GM18907 (cell line): ENCODE measurements around the gene HM13.
"Not testable (repeated sequence)": the region's sequence is repeated elsewhere in the genome, so short reads cannot be mapped to it uniquely, and the experiment has no call there.

Experiments
- ATAC-seq: cut with Tn5 transposase; IDR thresholded peaks from one replicate; pipeline ENCODE4 v1.9.1; 2021; ENCODE audit warnings: mild to moderate bottlenecking, moderate library complexity; ENCODE audit not compliant: unreplicated experiment

Gene HM13

DNA sequence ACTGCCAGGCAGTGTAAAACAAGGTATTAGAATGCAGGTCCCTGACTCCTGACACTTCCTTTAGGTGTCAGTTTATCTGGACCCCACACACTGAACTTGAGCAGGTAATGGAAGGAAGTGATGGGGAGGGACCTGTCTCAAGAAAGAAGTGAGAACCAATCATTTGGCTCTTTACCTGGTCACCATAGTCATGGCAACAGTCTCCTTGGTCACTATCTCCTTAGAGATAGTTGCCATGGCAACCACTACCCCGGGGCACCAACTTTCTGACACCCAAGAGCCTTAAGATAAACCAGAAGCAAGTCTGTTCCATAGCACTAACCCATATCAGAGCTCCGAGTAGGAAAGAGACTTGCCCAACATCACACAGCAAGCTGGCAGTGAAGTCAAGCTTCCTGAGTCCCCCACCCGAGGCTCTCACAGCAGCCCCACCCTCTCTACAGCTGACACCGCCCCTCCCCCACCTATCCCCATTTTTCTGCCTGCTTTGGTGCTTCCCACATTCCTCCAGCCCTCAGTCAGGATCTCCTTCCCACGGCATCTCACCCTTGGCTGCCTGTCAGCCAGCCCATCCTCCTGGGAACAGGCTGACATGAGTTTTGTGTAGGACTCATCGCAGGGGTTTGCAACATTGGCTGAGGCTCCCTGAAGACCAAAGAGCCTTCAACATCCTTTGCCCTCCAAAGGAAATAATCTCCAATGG lies 16.3 kb upstream of the HM13 start:
- no peak for ATAC-seq

DNA sequence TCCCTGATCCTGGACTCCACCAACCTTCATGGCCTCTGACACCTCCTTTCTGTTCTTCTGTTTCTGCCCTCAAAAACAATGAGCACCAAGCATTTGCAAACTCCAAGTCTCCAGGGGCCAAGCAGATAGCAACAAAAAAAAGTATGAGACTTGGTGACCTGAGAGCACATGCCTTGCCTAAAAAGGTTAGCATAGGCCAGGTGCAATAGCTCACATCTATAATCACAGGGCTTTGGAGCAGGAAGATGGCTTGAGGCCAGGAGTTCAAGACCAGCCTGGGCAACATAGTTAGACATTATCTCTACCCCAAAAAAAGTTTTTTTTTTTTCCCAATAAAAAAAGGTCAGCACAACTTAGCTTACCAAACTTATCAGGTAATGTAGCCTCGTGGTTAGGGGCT lies 13.7 kb upstream of the HM13 start:
- ATAC-seq: no peak

- ATAC-seq: peak; percentile 95
Observed at GRCh38 chr20:31502884-31503673, 11.2 kb upstream of the HM13 start.

- ATAC-seq: no peak
Observed at GRCh38 chr20:31505903-31506302, 8.3 kb upstream of the HM13 start.

DNA sequence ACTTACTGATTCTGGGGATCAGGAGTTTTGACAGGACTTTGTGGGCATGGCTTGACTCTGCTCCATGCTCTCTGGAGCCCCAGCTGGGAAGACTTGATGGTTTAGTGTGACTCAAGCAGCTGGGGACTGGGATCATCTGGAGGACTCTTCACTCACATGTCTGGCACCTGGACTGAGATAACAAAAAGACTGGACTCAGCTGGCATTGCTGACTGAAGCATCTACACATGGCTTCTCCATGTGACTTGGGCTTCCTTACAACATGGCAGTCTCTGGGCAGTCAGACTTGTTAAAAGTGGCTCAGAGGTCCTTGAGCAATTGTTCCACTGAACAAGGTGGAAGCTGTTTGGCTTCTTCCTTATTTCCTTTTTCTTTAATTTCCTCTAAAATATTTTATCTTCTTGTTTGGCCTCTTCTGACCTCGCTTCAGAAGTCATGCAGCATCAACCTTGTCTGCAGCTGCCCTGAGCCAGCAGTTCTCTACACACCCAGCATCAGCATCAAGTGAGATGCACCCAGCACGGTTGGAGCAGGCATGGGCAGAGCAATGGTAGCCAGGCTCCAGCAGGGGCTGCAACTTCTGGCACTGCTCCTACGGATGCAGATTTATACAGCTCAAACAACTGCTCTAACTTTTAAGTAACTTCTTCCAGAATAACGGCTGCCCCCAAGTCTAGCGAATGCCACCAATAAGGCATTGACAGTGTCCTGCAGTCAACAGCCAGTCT lies 5.6 kb upstream of the HM13 start:
- ATAC-seq: no peak

GRCh38 chr20:31515072-31515774 lies 981 bp downstream of the HM13 start:
- no peak for ATAC-seq

- no peak for ATAC-seq
Observed at GRCh38 chr20:31515775-31516107, 1.5 kb downstream of the HM13 start.

GRCh38 chr20:31516166-31516565 lies 1.9 kb downstream of the HM13 start:
- ATAC-seq: no peak

DNA sequence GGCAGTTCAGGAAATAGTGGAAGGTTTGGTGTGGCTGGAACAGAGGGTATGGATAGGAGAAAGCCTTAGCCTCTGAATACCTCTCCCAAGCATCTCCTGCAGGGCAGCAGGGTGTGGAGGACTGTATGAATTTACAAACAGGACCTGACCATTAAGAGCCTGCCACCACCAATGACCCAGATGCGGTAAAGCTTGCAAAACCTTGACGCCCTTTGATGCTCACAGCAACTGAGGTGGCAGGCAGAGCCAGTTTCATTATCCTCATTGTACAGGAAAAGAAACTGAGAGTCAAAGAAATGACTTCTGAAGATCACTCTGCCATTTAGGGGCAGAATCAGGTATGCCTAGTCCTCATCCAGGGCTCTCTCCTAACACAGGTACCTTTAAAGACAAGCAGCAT lies 2.4 kb downstream of the HM13 start:
- ATAC-seq: no peak

GRCh38 chr20:31517373-31517772 lies 3.1 kb downstream of the HM13 start:
- no peak for ATAC-seq

- ATAC-seq: not testable (repeated sequence)
Observed at GRCh38 chr20:31521267-31521666, 7.0 kb downstream of the HM13 start.

DNA sequence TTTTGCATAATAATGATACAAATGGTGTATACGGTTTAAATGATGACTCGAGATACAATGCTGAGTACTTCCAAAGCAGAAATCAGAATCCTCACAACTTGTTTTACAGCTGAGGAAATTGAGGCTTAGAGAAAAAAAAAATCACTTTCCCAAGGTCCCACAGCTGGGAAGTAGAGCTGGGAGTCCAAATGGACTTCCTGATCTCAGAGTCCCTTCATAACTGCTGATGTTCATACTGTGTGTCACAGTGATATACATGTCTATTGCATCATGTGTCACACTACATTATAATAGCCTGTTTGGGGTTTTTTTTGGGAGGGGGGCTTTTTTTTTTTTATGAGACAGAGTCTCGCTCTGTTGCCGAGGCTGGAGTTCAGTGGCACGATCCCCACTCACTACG lies 8.5 kb downstream of the HM13 start:
- no peak for ATAC-seq

DNA sequence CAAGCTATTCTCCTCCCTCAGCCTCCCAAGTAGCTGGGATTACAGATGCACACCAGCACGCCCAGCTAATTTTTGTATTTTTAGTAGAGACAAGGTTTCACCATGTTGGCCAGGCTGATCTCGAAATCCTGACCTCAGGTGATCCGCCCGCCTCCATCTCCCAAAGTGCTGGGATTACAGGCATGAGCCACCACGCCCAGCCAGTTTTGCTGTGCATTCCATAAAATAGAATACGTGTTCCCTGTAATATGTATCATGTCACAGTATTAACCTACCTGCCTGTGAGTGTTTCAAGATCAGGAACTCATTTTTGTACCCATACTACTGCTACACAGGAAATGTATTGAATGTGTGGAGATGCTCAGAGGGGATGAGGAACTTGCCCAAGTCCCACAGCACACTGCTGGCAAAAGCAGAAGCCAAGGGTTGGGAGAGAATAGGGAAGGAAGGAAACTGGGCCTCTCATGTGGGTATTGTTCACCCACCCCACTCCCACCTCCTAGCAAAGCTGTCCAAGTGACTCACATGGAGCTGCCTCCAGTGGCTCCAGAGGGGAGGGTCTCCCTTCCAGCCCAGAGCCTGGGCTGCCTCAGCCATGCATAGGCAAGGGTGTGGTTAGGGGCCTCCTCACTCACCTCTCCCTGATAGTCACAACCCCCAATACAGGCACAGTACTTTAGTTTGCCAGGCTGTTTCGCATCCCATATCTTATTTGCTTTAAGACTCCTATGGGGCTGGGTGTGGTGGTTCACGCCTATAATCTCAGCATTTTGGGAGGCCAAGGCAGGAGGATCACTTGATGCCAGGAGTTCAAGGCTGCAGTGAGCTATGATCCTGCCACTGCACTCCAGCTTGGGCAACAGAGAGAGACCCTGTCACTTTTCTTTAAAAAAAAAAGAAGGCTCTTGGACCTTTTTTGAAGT lies 9.4 kb downstream of the HM13 start:
- ATAC-seq: no peak

DNA sequence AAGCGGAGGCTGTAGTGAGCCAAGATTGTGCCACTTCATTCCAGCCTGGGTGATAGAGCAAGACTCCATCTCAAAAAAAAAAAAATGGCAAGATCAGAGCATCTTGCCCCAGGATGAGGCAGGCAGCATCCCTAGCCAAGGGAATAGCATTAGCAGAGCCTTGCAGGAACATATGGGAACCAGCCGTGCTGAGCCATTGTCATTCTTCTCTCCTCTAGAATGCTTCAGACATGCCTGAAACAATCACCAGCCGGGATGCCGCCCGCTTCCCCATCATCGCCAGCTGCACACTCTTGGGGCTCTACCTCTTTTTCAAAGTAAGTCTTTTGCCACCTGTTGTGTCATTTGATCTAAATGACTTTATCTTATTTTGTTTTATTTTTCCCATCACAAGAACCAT lies 13.0 kb downstream of the HM13 start:
- no peak for ATAC-seq

GRCh38 chr20:31535298-31535697 lies 21.1 kb downstream of the HM13 start:
- no peak for ATAC-seq

DNA sequence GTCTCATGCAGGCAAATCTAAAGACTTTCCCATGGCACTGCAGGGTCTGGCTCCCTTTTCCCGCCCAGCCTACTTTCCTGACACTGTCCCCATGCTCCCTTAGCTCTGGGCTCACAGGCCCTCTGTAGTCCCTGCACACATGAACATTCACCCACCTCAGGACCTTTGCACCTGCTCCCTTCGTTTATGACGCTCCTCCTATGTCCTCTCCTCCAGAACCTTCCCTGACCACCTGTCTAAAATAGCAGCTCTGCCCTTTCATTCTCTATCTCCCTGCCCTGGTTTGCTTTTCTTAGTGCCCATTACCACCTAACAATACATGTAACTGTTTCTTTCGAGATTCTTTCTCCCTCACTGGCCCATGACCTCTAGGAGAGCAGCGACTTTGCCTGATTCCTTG lies 22.3 kb downstream of the HM13 start:
- ATAC-seq: no peak

DNA sequence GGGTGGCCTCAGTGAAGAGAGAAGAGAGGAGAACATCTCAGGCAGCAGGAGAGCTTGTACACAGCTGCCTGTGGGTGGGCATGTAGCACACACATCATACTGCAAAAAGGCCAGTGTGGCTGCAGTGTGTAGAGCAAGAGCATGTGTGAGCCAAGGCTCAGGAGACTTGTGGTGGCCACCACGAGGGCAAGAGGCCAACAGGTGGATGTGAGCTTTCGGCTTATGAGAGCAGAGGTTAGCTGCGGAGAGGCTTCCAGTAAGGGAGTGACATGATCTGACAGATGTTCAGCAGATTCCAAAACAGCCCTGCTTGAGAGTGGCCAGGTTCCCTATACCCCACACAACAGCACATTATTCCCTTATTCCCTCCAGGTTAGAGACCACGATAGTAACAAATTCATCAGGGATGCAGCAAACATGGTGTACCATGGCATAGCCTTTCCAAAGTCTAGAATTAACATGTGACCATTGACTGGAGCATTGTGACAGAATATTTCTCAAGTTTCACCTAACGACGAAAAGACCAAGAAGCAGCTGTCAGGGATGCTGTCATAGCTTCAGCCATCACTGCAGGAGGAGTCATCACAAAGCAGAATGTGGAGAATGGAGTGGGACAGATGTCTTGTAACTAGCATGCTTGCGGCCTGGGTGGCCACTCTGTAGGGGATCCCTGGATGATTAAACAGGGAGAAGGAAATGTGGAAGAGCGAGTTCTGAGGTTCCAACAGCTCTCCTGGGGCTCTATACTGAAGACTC lies 23.1 kb downstream of the HM13 start:
- ATAC-seq: no peak

GRCh38 chr20:31537890-31538289 lies 23.6 kb downstream of the HM13 start:
- ATAC-seq: no peak

GRCh38 chr20:31538326-31538725 lies 24.1 kb downstream of the HM13 start:
- ATAC-seq: no peak

DNA sequence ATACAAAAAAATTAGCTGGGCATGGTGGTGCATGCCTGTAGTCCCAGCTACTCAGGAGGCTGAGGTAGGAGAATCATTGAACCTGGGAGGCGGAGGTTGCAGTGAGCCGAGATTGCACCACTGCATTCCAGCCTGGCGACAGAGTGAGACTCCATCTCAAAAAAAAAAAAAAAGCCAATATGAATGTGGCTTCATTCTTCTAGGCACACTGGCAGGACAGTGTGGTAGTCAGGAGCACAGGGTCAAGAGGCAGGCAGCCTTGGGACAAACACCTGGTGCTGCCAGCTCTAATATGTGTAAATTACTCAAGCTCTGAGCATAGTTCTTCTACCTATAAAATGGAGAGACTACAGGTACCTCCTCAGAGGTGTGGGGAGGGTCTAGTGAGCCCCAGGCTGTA lies 25.4 kb downstream of the HM13 start:
- ATAC-seq: not testable (repeated sequence)
